GM21825 (cell line): ENCODE results near the gene DGCR6L.

Source experiments
- ATAC-seq: cut with Tn5 transposase; IDR thresholded peaks from one replicate; pipeline ENCODE4 v1.9.1; 2021; ENCODE audit warnings: mild to moderate bottlenecking, moderate library complexity; ENCODE audit not compliant: unreplicated experiment

Gene DGCR6L

DNA sequence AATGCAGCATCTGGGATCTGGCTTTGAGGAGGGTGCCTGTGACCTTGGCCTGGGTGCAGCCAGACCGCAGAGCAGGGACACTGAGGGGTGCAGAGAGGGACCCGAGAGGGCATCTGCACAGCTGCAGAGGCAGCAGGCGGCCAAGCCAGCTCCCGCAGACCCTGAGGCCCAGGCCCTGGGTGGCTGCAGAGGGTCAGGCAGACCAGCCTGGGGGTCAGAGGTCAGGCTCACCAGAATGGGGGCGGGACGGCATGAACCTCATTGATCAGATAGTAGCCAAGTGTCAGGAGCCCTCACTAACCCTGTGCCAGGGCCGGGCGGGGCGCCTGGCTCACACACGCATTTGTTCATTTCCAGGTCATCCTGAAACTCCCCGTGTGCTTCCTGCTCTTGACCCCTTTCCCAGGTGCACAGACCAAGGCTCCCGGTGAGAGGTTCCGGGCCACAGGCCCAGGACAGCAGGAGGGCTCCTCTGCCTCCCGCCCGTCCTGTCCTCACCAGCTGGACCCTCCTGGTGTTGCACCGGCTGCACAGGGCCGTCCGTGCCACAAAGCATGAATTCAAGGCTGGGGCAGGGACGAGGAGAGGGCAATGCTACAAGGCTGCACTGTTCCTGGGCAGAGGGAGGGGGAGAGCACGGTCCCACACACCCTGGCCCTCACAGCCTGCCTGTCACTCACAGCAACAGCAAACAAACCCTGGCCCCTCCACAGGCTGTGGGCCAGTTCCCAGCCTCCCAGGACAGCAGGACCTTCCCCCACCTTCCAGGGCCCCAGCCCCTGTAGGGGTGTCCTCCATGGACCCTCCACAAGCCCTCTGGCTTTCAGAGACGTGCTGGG is 55.0 kb downstream of the DGCR6L start:
- no peak for ATAC-seq
